ENCODE results near the gene FZD10.

FZD10 gene

DNA sequence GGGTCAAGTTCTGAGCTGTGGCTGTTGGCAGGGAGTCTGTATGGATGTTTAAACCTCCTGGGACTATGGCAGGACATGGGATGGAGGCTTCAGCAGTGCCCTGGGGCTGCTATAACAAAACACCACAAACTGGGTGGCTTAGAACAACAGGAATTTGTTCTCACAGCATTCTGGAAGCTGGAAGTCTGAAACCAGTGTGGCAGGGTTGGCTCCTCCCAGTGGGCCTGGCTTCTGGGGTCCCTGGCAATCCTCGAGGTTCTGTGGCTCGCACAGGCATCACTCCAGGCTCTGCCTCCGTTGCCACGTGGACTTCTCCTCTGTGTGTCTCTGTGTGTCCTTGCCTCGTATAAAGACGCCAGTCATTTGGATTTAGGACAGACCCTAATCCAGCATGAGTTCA, 39.9 kb downstream of the FZD10 start:
- no peak for DNase-seq

DNA sequence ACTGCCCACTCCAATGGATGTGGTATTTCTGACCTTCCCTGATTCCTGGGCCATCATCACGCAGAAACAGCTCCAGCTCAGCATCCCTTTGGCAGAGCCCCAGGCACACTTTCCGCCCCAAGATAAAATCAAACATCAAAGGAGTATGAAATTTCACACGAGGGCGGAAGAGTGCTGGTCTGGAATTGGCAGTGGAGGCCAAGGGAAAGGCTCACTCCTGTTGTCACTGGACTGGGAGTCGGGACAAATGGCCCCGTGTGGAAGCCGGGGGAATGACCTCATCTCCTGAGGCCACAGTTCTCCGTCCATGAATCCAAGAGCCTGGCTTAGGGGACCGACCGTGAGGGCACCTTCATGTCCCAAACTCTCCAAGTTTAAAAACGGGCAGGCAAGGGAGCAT, 40.9 kb downstream of the FZD10 start:
- DNase-seq, result no peak

DNA sequence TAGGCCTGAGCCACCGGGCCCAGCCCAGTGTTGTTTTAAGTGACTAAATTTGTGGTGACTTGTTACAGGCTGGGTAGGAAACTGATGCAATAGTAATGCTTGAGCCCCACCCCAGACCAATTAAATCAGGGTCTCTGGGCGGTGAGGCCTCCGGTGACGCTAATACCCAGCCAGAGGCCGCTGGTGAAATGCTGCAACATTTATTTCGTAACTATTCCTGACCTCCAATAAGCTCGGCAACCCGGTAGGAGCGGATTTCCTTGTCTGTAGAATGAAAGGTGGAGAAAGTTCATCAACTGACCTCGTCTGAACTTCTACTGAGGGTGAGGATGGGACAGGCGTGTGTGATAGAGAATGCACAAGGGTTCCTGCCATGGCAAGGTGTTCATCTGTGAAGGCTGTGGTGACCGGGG, 42.3 kb downstream of the FZD10 start:
- DNase-seq, result no peak

DNA sequence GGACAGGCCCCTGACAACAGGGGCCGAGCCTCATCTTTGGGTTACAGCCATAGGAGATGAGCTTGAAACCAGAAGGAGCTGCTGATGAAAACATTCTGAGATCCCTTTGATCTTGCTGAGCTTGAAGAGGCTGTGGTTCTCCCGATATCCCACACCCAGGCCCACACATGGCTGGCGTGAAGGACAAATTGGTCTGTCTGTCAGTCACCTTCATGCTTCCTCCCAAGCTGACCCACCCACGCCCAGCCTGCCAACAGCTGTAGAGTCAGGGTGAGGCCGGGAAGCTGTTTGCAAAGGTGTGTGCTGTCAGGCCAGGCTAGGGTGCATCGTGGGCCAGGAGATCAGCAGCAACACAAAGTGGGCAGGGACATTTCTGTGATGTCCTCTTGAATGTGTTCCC, 43.2 kb downstream of the FZD10 start:
- no peak for DNase-seq

DNA sequence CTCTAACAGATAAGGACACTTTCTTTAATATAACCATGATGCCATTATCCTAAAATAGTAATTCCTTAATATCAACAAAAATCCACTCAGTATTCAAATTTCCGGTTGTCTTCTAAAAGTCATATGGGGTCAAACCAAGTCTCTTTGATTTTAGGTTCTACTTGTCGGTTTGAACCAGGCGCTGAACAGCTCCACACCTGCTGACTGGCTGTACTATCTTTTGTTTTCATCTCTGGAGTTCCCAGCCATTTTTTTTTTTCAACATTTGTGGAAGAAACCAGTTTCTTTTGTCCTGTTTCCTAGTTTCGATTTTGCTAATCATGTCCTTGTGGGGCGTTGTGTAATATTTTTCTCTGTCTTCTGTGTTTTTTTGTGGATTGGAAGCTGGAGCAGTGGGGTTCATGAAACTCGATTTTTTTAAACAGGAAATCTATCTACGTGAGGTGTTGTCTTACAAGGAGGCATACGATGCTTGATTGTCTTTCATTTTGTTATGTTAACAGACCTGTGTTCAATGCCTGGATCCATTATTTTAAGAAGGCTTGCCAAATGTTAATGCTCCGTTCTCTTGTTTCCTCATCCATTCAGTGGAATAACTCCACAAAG, 50.2 kb downstream of the FZD10 start:
- no peak for DNase-seq

DNA sequence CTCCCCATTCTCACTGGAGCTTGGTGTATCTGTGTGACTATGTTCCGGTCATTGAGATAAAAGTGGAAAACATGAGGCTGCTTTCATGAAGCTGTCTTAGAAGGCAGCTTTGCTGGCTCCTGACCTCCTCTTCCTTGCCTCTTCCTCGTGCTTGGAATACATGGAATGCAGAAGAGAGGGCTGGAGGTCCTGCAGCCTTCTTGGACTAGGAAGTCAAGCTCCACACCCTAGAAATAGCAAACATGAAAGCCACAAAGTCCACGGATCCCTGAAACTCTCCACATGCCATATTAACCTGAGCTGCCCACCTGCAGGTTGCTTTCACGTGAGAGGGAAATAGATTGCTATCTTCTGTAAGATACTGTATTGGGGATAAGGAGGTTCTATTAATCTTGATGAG, 51.0 kb downstream of the FZD10 start:
- DNase-seq, result no peak

DNA sequence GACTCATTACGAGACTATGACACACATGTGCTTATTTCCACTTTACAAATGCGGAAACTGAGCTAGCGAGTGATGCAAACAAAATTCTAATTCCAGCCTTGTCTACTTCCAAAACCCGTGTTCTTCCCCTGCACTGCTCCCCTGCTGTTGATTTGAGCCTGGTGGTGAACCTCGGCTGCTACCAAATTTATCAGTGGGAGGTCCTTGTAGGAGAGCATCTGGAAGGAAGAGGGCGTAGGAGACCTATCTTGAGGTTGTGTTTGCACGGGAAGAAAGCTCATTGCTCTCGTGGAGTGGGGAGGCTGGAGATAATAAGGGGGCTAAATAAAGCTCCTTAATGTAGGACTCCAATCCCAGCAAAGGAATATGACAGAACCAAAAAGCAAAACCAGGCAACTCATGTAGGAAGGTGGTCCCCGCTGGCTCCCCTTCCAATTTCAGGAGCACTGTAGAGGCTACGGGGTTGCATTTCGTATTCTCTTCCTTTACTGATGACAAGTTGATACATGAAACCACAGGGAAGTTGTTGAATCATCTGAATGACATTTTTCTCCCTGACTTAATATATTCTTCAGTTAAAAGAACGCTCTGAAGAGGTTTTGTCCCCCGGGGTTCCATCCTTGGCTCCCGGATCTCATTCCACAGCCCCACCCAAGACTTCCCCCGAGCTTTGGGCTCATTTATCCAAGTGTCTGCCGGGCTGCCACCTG, 52.6 kb downstream of the FZD10 start:
- DNase-seq, result no peak
